Epithelial cell of proximal tubule (primary cell): ENCODE results near the gene ZNF750. TPM values are rescaled to one million over a fixed set of nuclear protein-coding genes. Genes with fewer than 3 reads are reported as not detected.

Experiments
- DNase-seq: peaks from one replicate; pipeline ENCODE4 v3.0.0-alpha.2; 2011; ENCODE audit warnings: low read depth
- H3K4me3 ChIP-seq: 2 replicates; pipeline ENCODE4 v1.5.1; 2011; ENCODE audit warnings: low read depth, mild to moderate bottlenecking, low read length
- total RNA-seq: library from RNA; depleted of rRNA; stranded (reverse); fragments of >200 nt; gene quantifications from 2 replicates; pipeline ENCODE4 v1.2.3, GENCODE V29; 2015
- TF ChIP-seq, protein P1 (sequence below): conservative IDR thresholded peaks from 2 replicates; pipeline ENCODE4 v1.5.1; 2012; ENCODE audit warnings: low read depth, mild to moderate bottlenecking, low read length

Gene ZNF750
- total RNA-seq, 1 donor from 2014 or later = 0.40 TPM

DNA sequence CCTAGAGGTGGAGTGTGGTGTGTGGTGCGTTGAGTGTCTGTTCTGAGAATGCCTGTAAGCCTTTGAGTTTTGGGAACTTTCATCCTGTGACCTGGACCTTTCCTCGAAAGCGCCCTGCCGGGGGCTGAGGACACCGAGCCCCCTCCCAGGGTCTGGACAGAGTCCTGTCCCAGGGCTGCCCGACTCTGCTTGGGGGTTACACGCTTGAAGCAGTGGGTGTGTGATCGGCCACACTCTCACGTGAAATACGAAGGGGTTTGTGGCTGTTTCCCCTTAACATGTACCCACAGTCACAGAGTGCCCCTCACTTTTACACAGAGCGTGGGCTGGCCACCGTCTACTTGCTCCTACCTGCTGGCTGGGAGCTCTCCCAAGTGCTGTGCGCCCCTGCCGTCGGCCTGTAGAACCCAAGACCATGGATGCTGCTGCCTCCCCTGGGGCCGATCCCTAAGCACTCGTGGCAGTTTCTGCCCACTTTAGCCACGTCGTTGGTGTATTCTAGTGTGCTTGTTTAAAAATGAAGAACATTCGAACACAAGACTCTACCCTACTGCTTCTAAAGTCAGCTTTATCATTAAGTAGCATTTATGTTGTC is 6.8 kb downstream of the ZNF750 start:
- H3K4me3 ChIP-seq = no peak overlapping the region
- DNase-seq = no peak
- TF ChIP-seq, protein P1, sequence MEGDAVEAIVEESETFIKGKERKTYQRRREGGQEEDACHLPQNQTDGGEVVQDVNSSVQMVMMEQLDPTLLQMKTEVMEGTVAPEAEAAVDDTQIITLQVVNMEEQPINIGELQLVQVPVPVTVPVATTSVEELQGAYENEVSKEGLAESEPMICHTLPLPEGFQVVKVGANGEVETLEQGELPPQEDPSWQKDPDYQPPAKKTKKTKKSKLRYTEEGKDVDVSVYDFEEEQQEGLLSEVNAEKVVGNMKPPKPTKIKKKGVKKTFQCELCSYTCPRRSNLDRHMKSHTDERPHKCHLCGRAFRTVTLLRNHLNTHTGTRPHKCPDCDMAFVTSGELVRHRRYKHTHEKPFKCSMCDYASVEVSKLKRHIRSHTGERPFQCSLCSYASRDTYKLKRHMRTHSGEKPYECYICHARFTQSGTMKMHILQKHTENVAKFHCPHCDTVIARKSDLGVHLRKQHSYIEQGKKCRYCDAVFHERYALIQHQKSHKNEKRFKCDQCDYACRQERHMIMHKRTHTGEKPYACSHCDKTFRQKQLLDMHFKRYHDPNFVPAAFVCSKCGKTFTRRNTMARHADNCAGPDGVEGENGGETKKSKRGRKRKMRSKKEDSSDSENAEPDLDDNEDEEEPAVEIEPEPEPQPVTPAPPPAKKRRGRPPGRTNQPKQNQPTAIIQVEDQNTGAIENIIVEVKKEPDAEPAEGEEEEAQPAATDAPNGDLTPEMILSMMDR = no peak

DNA sequence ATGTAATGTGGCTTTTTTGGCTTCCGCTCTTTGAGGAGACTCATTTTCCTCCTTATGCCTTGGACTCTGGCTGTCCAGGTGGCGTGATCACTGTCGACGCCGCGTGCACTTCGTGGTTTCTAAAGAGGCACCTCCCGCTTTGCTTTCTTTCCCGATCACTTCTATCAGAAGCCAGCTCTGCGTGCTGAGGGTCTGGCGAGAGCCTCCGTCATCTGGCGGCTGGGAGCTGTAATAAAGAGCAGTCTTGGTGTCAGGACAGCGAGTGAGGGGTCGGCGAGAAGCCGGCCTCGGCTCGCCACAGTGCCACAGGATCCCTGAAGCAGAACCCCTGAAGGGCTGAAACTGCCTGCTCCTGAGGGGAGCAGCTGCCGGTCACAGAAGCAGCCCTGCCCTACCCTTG is 7.4 kb downstream of the ZNF750 start:
- DNase-seq = no peak
- no peak overlapping the region for H3K4me3 ChIP-seq
- TF ChIP-seq, protein P1 = no peak

DNA sequence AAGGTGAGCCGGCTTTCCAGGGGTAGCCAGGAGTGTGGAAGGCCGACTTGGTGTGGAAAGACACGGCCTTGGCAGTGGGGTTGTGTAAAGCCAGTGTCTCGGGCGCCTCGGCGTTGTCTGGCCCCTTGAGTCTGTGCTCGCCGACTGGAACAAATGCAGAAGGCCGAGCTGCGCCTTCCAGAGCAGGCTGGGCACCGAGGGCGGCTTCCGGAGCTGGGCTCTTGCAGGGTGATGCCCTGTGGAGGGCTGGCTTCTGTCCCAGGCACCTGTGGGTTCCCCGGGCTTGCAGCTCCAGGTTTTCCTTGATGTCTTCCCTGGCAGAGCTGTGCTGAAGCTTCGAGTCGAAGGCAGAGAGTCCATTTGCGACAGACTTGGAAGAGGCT is 8.0 kb downstream of the ZNF750 start:
- TF ChIP-seq, protein P1 = no peak
- DNase-seq = no peak
- H3K4me3 ChIP-seq = no peak overlapping the region

DNA sequence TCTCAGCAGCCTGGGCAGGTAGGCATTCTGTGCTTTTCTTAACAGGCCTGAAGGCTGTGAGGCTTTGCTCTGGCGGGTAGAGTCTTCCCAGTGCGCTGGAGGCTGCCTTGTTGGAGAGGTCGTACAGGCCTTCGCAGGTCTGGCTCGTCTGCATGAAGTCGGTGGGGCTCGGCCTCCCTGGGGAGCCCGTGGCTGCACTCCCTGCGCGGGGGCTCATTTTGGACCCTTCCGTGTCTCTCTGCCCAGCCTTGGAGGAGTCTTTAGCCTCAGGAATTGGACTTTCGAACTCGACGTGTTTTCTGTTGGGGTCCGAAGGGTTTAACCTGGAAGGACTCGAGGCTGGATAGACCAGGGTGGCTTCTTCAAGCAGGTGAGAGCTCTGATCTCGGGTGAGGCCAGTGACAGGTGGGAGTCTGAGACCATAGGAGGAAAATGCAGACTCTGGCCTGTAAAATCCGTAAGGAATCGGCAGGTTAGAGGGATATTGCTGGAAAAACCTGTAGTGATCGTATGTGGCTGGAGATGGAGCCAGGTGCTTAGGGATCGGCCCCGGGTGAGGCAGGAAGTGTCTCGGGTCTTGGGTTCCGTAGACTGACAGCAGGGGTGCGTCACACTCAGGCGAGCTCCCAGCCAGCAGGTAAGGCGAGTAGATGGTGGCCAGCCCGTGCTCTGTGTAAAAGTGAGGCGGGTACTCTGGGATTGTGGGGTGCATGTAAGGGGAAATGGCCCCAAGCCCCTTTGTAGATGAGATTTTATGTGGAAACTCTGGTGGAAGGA is 8.6 kb downstream of the ZNF750 start:
- TF ChIP-seq, protein P1 = no peak
- H3K4me3 ChIP-seq = no peak overlapping the region
- no peak for DNase-seq

DNA sequence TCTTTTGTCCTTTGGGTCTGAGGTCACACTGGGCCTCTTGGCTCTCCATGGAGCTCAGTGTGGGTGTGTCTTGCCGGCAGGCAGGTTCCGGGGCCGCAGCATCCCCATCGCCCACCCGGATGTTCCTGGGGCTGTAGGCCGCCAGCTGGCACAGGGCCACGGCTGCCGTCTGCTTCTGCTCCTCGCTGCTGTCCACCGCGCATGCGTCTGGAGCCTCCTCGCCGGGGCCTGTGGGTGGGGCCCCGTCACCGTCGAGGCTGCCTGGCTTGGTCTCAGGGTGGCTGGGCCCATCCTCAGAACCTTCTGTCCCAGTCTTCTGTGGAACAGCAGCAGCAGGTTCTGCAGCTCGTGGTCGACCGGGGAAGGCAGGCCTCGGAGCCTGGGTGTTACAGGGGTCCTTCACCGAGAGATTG is 9.6 kb downstream of the ZNF750 start:
- no peak overlapping the region for H3K4me3 ChIP-seq
- DNase-seq = no peak
- TF ChIP-seq, protein P1 = no peak

DNA sequence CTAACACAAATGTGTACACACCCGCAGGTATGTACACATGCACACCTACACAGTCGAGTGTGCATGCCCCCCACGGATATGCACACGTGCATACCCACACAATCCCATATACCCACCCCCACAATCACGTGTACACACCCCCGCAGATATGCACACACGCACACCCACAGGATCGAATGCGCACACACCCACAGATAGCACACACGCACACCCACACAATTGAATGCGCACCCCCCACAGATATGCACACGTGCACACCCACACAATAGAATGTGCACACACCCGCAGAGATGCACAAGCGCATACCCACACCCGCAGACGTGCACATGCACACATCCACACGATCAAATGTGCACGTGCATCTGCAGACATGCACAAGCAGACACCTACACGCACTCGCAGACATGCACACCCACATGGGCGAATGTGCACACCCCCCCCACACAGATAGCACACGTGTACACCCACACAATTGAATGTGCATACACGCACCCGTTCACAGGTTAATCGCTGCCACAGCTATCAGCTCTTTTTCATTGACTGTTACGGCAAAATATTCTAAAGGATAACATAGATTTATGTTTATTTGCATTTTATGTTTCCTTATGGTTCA is 10.8 kb downstream of the ZNF750 start:
- TF ChIP-seq, protein P1 = no peak
- DNase-seq = no peak
- no peak overlapping the region for H3K4me3 ChIP-seq
